HepG2 (cell line): ENCODE results near the gene ADI1. TPM values are rescaled to one million over a fixed set of nuclear protein-coding genes. Genes with fewer than 3 reads are reported as not detected.

Source experiments
- ASH2L ChIP-seq: fragments of 300-600, 200-600 bp; sonication (generic); IDR thresholded peaks from 2 replicates; pipeline ENCODE4 v1.7.0; 2017; ENCODE audit warnings: low read depth, mild to moderate bottlenecking, moderate library complexity, mixed read lengths, low read length; ENCODE audit not compliant: insufficient read length
- HOXA7 ChIP-seq: sonication (generic); formaldehyde crosslinking; IDR thresholded peaks from 2 replicates; pipeline ENCODE4 v1.8.1; 2022; ENCODE audit warnings: mild to moderate bottlenecking, missing genetic modification reagents, moderate library complexity
- IRF2 ChIP-seq: IDR thresholded peaks from 2 replicates; pipeline ENCODE4 v1.6.1; 2018; ENCODE audit warnings: missing genetic modification reagents, missing compliant biosample characterization
- KLF6 ChIP-seq: IDR thresholded peaks from 2 replicates; pipeline ENCODE4 v1.8.0; 2016; ENCODE audit warnings: missing biosample characterization, missing genetic modification reagents
- MLX ChIP-seq: IDR thresholded peaks from 2 replicates; pipeline ENCODE4 v1.6.1; 2016
- MNT ChIP-seq: fragments of 450-650 bp; IDR thresholded peaks from 2 replicates; pipeline ENCODE4 v1.6.1; 2016
- RFX3 ChIP-seq: IDR thresholded peaks from 2 replicates; pipeline ENCODE4 v1.6.1; 2016; ENCODE audit warnings: missing biosample characterization, missing genetic modification reagents
- THAP9 ChIP-seq: sonication (generic); formaldehyde crosslinking; IDR thresholded peaks from 2 replicates; pipeline ENCODE4; 2020; ENCODE audit warnings: missing genetic modification reagents, mild to moderate bottlenecking, borderline replicate concordance
- ZBTB25 ChIP-seq: IDR thresholded peaks from 2 replicates; pipeline ENCODE4 v1.6.1; 2018; ENCODE audit warnings: missing genetic modification reagents
- ZIK1 ChIP-seq: sonication (generic); formaldehyde crosslinking; IDR thresholded peaks from 2 replicates; pipeline ENCODE4 v1.5.0; 2020; ENCODE audit warnings: mild to moderate bottlenecking, low read depth, missing genetic modification reagents, borderline replicate concordance
- ZNF12 ChIP-seq: sonication (generic); formaldehyde crosslinking; IDR thresholded peaks from 2 replicates; pipeline ENCODE4 v1.5.0; 2020; ENCODE audit warnings: missing genetic modification reagents
- ZNF263 ChIP-seq: sonication (generic); formaldehyde crosslinking; IDR thresholded peaks from 2 replicates; pipeline ENCODE4 v1.4.0; 2020; ENCODE audit warnings: missing genetic modification reagents
- ZNF276 ChIP-seq: sonication (generic); formaldehyde crosslinking; IDR thresholded peaks from 2 replicates; pipeline ENCODE4 v1.4.0; 2020; ENCODE audit warnings: mild to moderate bottlenecking, low read depth, missing genetic modification reagents
- ZNF280D ChIP-seq: sonication (generic); formaldehyde crosslinking; IDR thresholded peaks from 2 replicates; pipeline ENCODE4 v1.5.1; 2020; ENCODE audit warnings: mild to moderate bottlenecking, missing genetic modification reagents
- ZNF33A ChIP-seq: sonication (generic); formaldehyde crosslinking; IDR thresholded peaks from 2 replicates; pipeline ENCODE4 v1.5.1; 2020; ENCODE audit warnings: missing genetic modification reagents, mild to moderate bottlenecking, moderate library complexity, borderline replicate concordance
- ZNF367 ChIP-seq: sonication (generic); formaldehyde crosslinking; IDR thresholded peaks from 2 replicates; pipeline ENCODE4 v1.4.0; 2020; ENCODE audit warnings: missing genetic modification reagents, borderline replicate concordance
- polyA plus RNA-seq, 8 experiments: library from polyadenylated mRNA; depleted of rRNA in 3 of 8; stranded (reverse) in 7 of 8; unstranded in 1 of 8; fragments of >200 nt; fragmentation: Illumina TruSeq in 4 of 8; extraction: Trizol in 4 of 8; gene quantifications; 2 replicates each; pipeline versions ENCODE4 v1.2.1 to v1.2.3, GENCODE V29; 2011 to 2016; ENCODE audit warnings: low read depth in 4 of 8, missing spikeins in 1 of 8, mixed read lengths in 1 of 8; ENCODE audit not compliant: insufficient read depth in 1 of 8
- total RNA-seq, 5 experiments: library from RNA; depleted of rRNA; stranded (reverse); fragments of >200 nt; fragmentation: Illumina TruSeq; extraction: Trizol; gene quantifications; 2 replicates each; pipeline ENCODE4 v1.2.3, GENCODE V29; 2016; ENCODE audit warnings: low read depth in 1 of 5

Gene ADI1
- total and polyA plus RNA-seq, 2 of the 13 experiments (the other 11 are each of a cell fraction or from before 2014, with no cell fraction given) = 28.7 to 123 TPM

GRCh38 chr2:3519255-3520205, at the start of gene ADI1 (continued):
- TF ChIP-seq MNT (no peak), ASH2L (peak; percentile 89), HOXA7 (CRISPR knock-in tag) (no peak), ZBTB25 (CRISPR knock-in tag) (peak; percentile 85), KLF6 (CRISPR knock-in tag) (peak; percentile 87; the same call in 1 of the 2 replicates), THAP9 (CRISPR knock-in tag) (peak; percentile 45), ZNF12 (no peak), ZNF367 (CRISPR knock-in tag) (0 out of 2 replicates have a peak, but pooled peaks have one; percentile 79), ZNF280D (CRISPR knock-in tag) (no peak), ZNF263 (CRISPR knock-in tag) (peak; percentile 54), MLX (CRISPR knock-in tag) (no peak; the same call in 1 of the 2 replicates), ZNF276 (CRISPR knock-in tag) (peak; percentile 97), RFX3 (no peak; the same call in 1 of the 2 replicates), IRF2 (peak; percentile 75; the same call in 1 of the 2 replicates), ZIK1 (CRISPR knock-in tag) (peak; percentile 90; the same call in 1 of the 2 replicates), ZNF33A (CRISPR knock-in tag) (0 out of 2 replicates have a peak, but pooled peaks have one; percentile 44)
